Measurements from ENCODE around the gene EIF1B.

EIF1B gene

GRCh38 chr3:40328374-40328773 is 18.9 kb downstream of the EIF1B start:
- ChIA-PET CTCF (no interaction called here), POLR2A (no interaction called here)
- DNase-seq (ENCODE audit: extremely low spot score), result no peak
- TF ChIP-seq SUZ12 (IDR thresholded peaks at IDR 0.05), result no peak
- no peak for TF ChIP-seq FOXA1 (IDR thresholded peaks at IDR 0.05)
- TF ChIP-seq FOXM1 (IDR thresholded peaks at IDR 0.05; ENCODE audit: borderline replicate concordance), result no peak
- TF ChIP-seq FOXK2 (IDR thresholded peaks at IDR 0.05), result no peak
- no peak for TF ChIP-seq SP1 (IDR thresholded peaks at IDR 0.05)
- no peak for TF ChIP-seq HDGF (IDR thresholded peaks at IDR 0.05; ENCODE audit: borderline replicate concordance)
- no peak for TF ChIP-seq PKNOX1 (IDR thresholded peaks at IDR 0.05)

- no peak for DNase-seq (ENCODE audit: extremely low spot score)
- TF ChIP-seq FOXK2 (IDR thresholded peaks at IDR 0.05) (no peak), TARDBP (IDR thresholded peaks at IDR 0.05) (no peak), PKNOX1 (IDR thresholded peaks at IDR 0.05) (no peak)
- ChIA-PET CTCF (no interaction called here), POLR2A (no interaction called here)
Observed at GRCh38 chr3:40329071-40329470, 19.6 kb downstream of the EIF1B start.

GRCh38 chr3:40332684-40333083 is 23.2 kb downstream of the EIF1B start:
- no peak for DNase-seq (ENCODE audit: extremely low spot score)
- TF ChIP-seq FOXK2 (IDR thresholded peaks at IDR 0.05), result no peak
- TF ChIP-seq ZNF384 (IDR thresholded peaks at IDR 0.05), result no peak
- no peak for TF ChIP-seq CTBP1 (IDR thresholded peaks at IDR 0.05; ENCODE audit: borderline replicate concordance)
- TF ChIP-seq TARDBP (IDR thresholded peaks at IDR 0.05), result no peak
- no peak for TF ChIP-seq BHLHE40 (IDR thresholded peaks at IDR 0.05; ENCODE audit: borderline replicate concordance)
- no peak for TF ChIP-seq SP1 (IDR thresholded peaks at IDR 0.05)
- no peak for TF ChIP-seq ELF4 (IDR thresholded peaks at IDR 0.05)
- no peak for TF ChIP-seq ARNT (IDR thresholded peaks at IDR 0.05)
- ChIA-PET CTCF (no interaction called here), POLR2A (no interaction called here)

- DNase-seq (ENCODE audit: extremely low spot score), result no peak
- CTCF ChIA-PET, result interaction anchor here (0.6 kb wide), 1 partner anchor 245 kb away, joined by 3 read pairs; no protein-coding TSS in a partner anchor
Observed at GRCh38 chr3:40333416-40333815, 23.9 kb downstream of the EIF1B start.

GRCh38 chr3:40333852-40334251 is 24.3 kb downstream of the EIF1B start:
- no peak for DNase-seq (ENCODE audit: extremely low spot score)
- CTCF ChIA-PET, result interaction anchor here (0.6 kb wide), 1 partner anchor 244 kb away, joined by 3 read pairs; no protein-coding TSS in a partner anchor
- POLR2A ChIA-PET, result interaction anchor here (1.0 kb wide), 1 partner anchor 123 kb away, joined by 3 read pairs; no protein-coding TSS in a partner anchor
- no peak for TF ChIP-seq PKNOX1 (IDR thresholded peaks at IDR 0.05)
- TF ChIP-seq LEF1 (IDR thresholded peaks at IDR 0.05; ENCODE audit: borderline replicate concordance), result no peak
- no peak for TF ChIP-seq FOXA1 (IDR thresholded peaks at IDR 0.05)
- no peak for TF ChIP-seq BHLHE40 (IDR thresholded peaks at IDR 0.05; ENCODE audit: borderline replicate concordance)
- TF ChIP-seq ARNT (IDR thresholded peaks at IDR 0.05), result no peak
- no peak for TF ChIP-seq SUZ12 (IDR thresholded peaks at IDR 0.05)
- TF ChIP-seq CTBP1 (IDR thresholded peaks at IDR 0.05; ENCODE audit: borderline replicate concordance), result no peak
- TF ChIP-seq FOXM1 (IDR thresholded peaks at IDR 0.05; ENCODE audit: borderline replicate concordance), result no peak
- TF ChIP-seq ELF4 (IDR thresholded peaks at IDR 0.05), result no peak
- no peak for TF ChIP-seq TARDBP (IDR thresholded peaks at IDR 0.05)
- no peak for TF ChIP-seq FOXK2 (IDR thresholded peaks at IDR 0.05)
- no peak for TF ChIP-seq HDGF (IDR thresholded peaks at IDR 0.05; ENCODE audit: borderline replicate concordance)
- TF ChIP-seq SP1 (IDR thresholded peaks at IDR 0.05), result no peak
- TF ChIP-seq L3MBTL2 (conservative IDR thresholded peaks at IDR 0.05), result no peak
- no peak for TF ChIP-seq ZNF384 (IDR thresholded peaks at IDR 0.05)
- TF ChIP-seq NFRKB (IDR thresholded peaks at IDR 0.05), result no peak

More at GRCh38 chr3:40333416-40333815, 23.9 kb downstream of the EIF1B start:
- POLR2A ChIA-PET, result interaction anchor here (1.0 kb wide), 1 partner anchor 123 kb away, joined by 3 read pairs; no protein-coding TSS in a partner anchor
- TF ChIP-seq SP1 (IDR thresholded peaks at IDR 0.05), result no peak
- no peak for TF ChIP-seq NFRKB (IDR thresholded peaks at IDR 0.05)
- no peak for TF ChIP-seq SUZ12 (IDR thresholded peaks at IDR 0.05)
- TF ChIP-seq ELF4 (IDR thresholded peaks at IDR 0.05), result no peak
- no peak for TF ChIP-seq LEF1 (IDR thresholded peaks at IDR 0.05; ENCODE audit: borderline replicate concordance)
- TF ChIP-seq TARDBP (IDR thresholded peaks at IDR 0.05), result no peak
- no peak for TF ChIP-seq ARNT (IDR thresholded peaks at IDR 0.05)
- TF ChIP-seq HDGF (IDR thresholded peaks at IDR 0.05; ENCODE audit: borderline replicate concordance), result no peak
- TF ChIP-seq FOXA1 (IDR thresholded peaks at IDR 0.05), result no peak
- no peak for TF ChIP-seq PKNOX1 (IDR thresholded peaks at IDR 0.05)

- DNase-seq (ENCODE audit: extremely low spot score), result no peak
- TF ChIP-seq PKNOX1 (IDR thresholded peaks at IDR 0.05), result no peak
- no peak for TF ChIP-seq ELF4 (IDR thresholded peaks at IDR 0.05)
- no peak for TF ChIP-seq L3MBTL2 (conservative IDR thresholded peaks at IDR 0.05)
- TF ChIP-seq FOXM1 (IDR thresholded peaks at IDR 0.05; ENCODE audit: borderline replicate concordance), result no peak
- TF ChIP-seq HDGF (IDR thresholded peaks at IDR 0.05; ENCODE audit: borderline replicate concordance), result no peak
- TF ChIP-seq FOXK2 (IDR thresholded peaks at IDR 0.05), result no peak
- TF ChIP-seq ARNT (IDR thresholded peaks at IDR 0.05), result no peak
- no peak for TF ChIP-seq NFRKB (IDR thresholded peaks at IDR 0.05)
- no peak for TF ChIP-seq SP1 (IDR thresholded peaks at IDR 0.05)
- TF ChIP-seq BHLHE40 (IDR thresholded peaks at IDR 0.05; ENCODE audit: borderline replicate concordance), result no peak
- no peak for TF ChIP-seq CTBP1 (IDR thresholded peaks at IDR 0.05; ENCODE audit: borderline replicate concordance)
- TF ChIP-seq LEF1 (IDR thresholded peaks at IDR 0.05; ENCODE audit: borderline replicate concordance), result no peak
- no peak for TF ChIP-seq SUZ12 (IDR thresholded peaks at IDR 0.05)
- no peak for TF ChIP-seq ZNF384 (IDR thresholded peaks at IDR 0.05)
- no peak for TF ChIP-seq TARDBP (IDR thresholded peaks at IDR 0.05)
- TF ChIP-seq FOXA1 (IDR thresholded peaks at IDR 0.05), result no peak
- ChIA-PET POLR2A (no interaction called here), CTCF (no interaction called here)
Observed at GRCh38 chr3:40336101-40336500, 26.6 kb downstream of the EIF1B start.
